ENCODE data around the gene PAQR5. TPM values are rescaled to one million over a fixed set of nuclear protein-coding genes. Genes with fewer than 3 reads are reported as not detected.

The PAQR5 gene
- total and polyA plus RNA-seq, 9 of the 15 experiments (the other 6 are each of a cell fraction or from before 2014, with no cell fraction given): 0.04 to 0.08 TPM; not detected in 7

- no peak for TF ChIP-seq TRIM25 (IDR thresholded peaks at IDR 0.05; ENCODE audit: borderline replicate concordance)
Observed at GRCh38 chr15:69293741-69294615, 4.7 kb upstream of the PAQR5 start (continued).

- Histone ChIP-seq H3K4me2 (ENCODE audit: insufficient read depth, low read length) (no peak overlapping the region), H3K9me1 (ENCODE audit: control insufficient read depth, insufficient read depth, low read length) (no peaks in the 10 kb centered on the region), H2AFZ (ENCODE audit: low read depth, low read length) (no peak overlapping the region), H3K9me3 (replicated peaks; ENCODE audit: control insufficient read depth, insufficient read depth, low read depth, low read length) (no peaks in the 10 kb centered on the region), H3K27ac (ENCODE audit: extremely low read depth, low read depth, low read length) (no peak overlapping the region), H3K79me2 (ENCODE audit: control insufficient read depth, insufficient read depth, low read length) (no peaks in the 10 kb centered on the region), H3K36me3 (ENCODE audit: control insufficient read depth, insufficient read depth, low read length) (no peaks in the 10 kb centered on the region), H3K4me3 (no peak overlapping the region), H3K27me3 (ENCODE audit: control insufficient read depth in 2 of 2, insufficient read depth in 2 of 2, low read length in 2 of 2) (peaks cover 41 to 66% of the 10 kb centered on the region in 2 experiments), H3K9ac (ENCODE audit: insufficient read depth in 1 of 2, low read depth in 2 of 2, low read length in 2 of 2) (no peak overlapping the region), H3K4me1 (replicated peaks in 1 of 2; ENCODE audit: control insufficient read depth in 2 of 2, insufficient read depth in 2 of 2, low read length in 2 of 2) (peaks cover 0 to 11% of the 10 kb centered on the region in 2 experiments; a peak in 2 of 5 replicates), H4K20me1 (replicated peaks; ENCODE audit: control insufficient read depth, insufficient read depth, low read length) (no peaks in the 10 kb centered on the region; the same call in 1 of the 2 replicates)
- no TSS peak for BruUV-seq (replicated peaks)
- DNase-seq (ENCODE audit: extremely low read depth in 1 of 4, low spot score in 3 of 4): no peak
- no peak for FAIRE-seq
- in situ Hi-C loops (cut with MboI): no loop called here
- ATAC-seq: no peak
- WGBS (ENCODE audit: insufficient coverage, low coverage, missing lambda C conversion rate): 0% methylated on average over 6 of the region's 6 CpGs
- intact Hi-C loops (cut with micrococcal nuclease): no loop called here
- ChIA-PET POLR2A (no interaction called here), CTCF (ENCODE audit: low intra/inter-chr PET ratio) (no interaction called here)
- no peak for TF ChIP-seq DMBX1 (CRISPR knock-in tag; IDR thresholded peaks at IDR 0.05; ENCODE audit: borderline replicate concordance)
- no peak for TF ChIP-seq EZH2 (IDR thresholded peaks at IDR 0.05; ENCODE audit: borderline replicate concordance, low read depth, low read length)
- TF ChIP-seq ZNF449 (CRISPR knock-in tag; IDR thresholded peaks at IDR 0.05): no peak
- no peak for TF ChIP-seq PHF20 (IDR thresholded peaks at IDR 0.05; ENCODE audit: partially characterized antibody)
- TF ChIP-seq ZFP91 (CRISPR knock-in tag; IDR thresholded peaks at IDR 0.05): no peak
- TF ChIP-seq SNIP1 (IDR thresholded peaks at IDR 0.05; ENCODE audit: low read depth): no peak
- no peak for TF ChIP-seq THAP12 (CRISPR knock-in tag; IDR thresholded peaks at IDR 0.05)
- no peak for TF ChIP-seq SIX5 (IDR thresholded peaks at IDR 0.05; ENCODE audit: borderline replicate concordance in 1 of 2, insufficient read depth in 1 of 2, low read depth in 1 of 2, low read length in 2 of 2)
- TF ChIP-seq ARID1B (IDR thresholded peaks at IDR 0.05): no peak
- no peak for TF ChIP-seq MCM7 (IDR thresholded peaks at IDR 0.05)
- TF ChIP-seq HDAC2 (IDR thresholded peaks at IDR 0.05): no peak
Observed at GRCh38 chr15:69296606-69297005, 2.1 kb upstream of the PAQR5 start.
